Measurements from ENCODE around the gene SSTR5. TPM values are rescaled to one million over a fixed set of nuclear protein-coding genes. Genes with fewer than 3 reads are reported as not detected.

Gene SSTR5
- total and polyA plus RNA-seq, 10 of the 15 experiments (the other 5 are each of a cell fraction or from before 2014, with no cell fraction given): not detected

- no peak for FAIRE-seq
- no peak for ATAC-seq
- Histone ChIP-seq H4K20me1 (ENCODE audit: control insufficient read depth, insufficient read depth) (no peaks in the 10 kb centered on the region), H3K9me3 (replicated peaks; ENCODE audit: control insufficient read depth, insufficient read depth, low read length) (no peaks in the 10 kb centered on the region), H3K27me3 (replicated peaks in 1 of 2; ENCODE audit: control insufficient read depth in 2 of 2, insufficient read depth in 2 of 2, low read length in 1 of 2) (no peaks in the 10 kb centered on the region), H3K36me3 (ENCODE audit: control insufficient read depth in 2 of 2, insufficient read depth in 2 of 2, low read length in 1 of 2) (no peaks in the 10 kb centered on the region), H3K4me1 (ENCODE audit: control insufficient read depth, insufficient read depth, low read length) (no peaks in the 10 kb centered on the region), H2AFZ (ENCODE audit: control insufficient read depth, low read depth, low read length) (no peak overlapping the region), H3K9ac (ENCODE audit: control insufficient read depth, insufficient read depth, low read length) (no peak overlapping the region), H3K27ac (ENCODE audit: control insufficient read depth, insufficient read depth) (no peak overlapping the region), H3K4me3 (no peak overlapping the region), H3K4me2 (ENCODE audit: control insufficient read depth, insufficient read depth) (no peak overlapping the region), H3K79me2 (ENCODE audit: control insufficient read depth, insufficient read depth, low read length) (no peaks in the 10 kb centered on the region)
- TF ChIP-seq MXI1 (IDR thresholded peaks at IDR 0.05; ENCODE audit: low read depth, low read length): no peak
- no peak for TF ChIP-seq ZNF687 (IDR thresholded peaks at IDR 0.05)
- no peak for TF ChIP-seq HCFC1 (IDR thresholded peaks at IDR 0.05; ENCODE audit: low read length)
- TF ChIP-seq IKZF1 (conservative IDR thresholded peaks at IDR 0.05): no peak
- TF ChIP-seq MYC (IDR thresholded peaks at IDR 0.05; ENCODE audit: insufficient read depth, insufficient read length, insufficient replicate concordance, low read length, severe bottlenecking): no peak
- no peak for TF ChIP-seq CREM (IDR thresholded peaks at IDR 0.05; ENCODE audit: low read depth)
- no peak for TF ChIP-seq PBX3 (IDR thresholded peaks at IDR 0.05; ENCODE audit: insufficient replicate concordance, low read depth, low read length)
- no peak for TF ChIP-seq POLR2AphosphoS2 (IDR thresholded peaks at IDR 0.05; ENCODE audit: low read depth, low read length)
- no peak for TF ChIP-seq SMAD5 (IDR thresholded peaks at IDR 0.05; ENCODE audit: low read depth)
- TF ChIP-seq ZNF24 (IDR thresholded peaks at IDR 0.05): no peak
- no peak for TF ChIP-seq YBX1 (IDR thresholded peaks at IDR 0.05)
- CTCF ChIA-PET: no interaction called here
- no TSS peak for BruUV-seq (replicated peaks)
- WGBS (ENCODE audit: insufficient coverage, insufficient replicate concordance, low lambda C conversion rate, missing lambda C conversion rate): 47% methylated on average over 17 of the region's 19 CpGs
- intact Hi-C loops (cut with micrococcal nuclease; ENCODE audit: unreplicated experiment) (no loop called here), in situ Hi-C loops (cut with MboI) (no loop called here)
- SMC1A ChIA-PET (ENCODE audit: uncharacterized antibody, unreplicated experiment): no interaction called here
- POLR2A ChIA-PET: no interaction called here
- no peak for DNase-seq (ENCODE audit: low read depth, low spot score)
- RAD21 ChIA-PET (ENCODE audit: unreplicated experiment): no interaction called here
Observed at GRCh38 chr16:1042866-1043265, 29.7 kb upstream of the SSTR5 start.

Data from GM12878 (cell line).